ENCODE data around the gene STOM. TPM values are rescaled to one million over a fixed set of nuclear protein-coding genes. Genes with fewer than 3 reads are reported as not detected.
"Not testable (repeated sequence)": the region's sequence is repeated elsewhere in the genome, so short reads cannot be mapped to it uniquely, and the experiment has no call there.

Gene STOM
- polyA plus RNA-seq, 3 donors: 23.8 to 66.9 (median 63.8) TPM

GRCh38 chr9:121398374-121398773 lies 28.3 kb upstream of the STOM start:
- no peak overlapping the region for H3K4me2 ChIP-seq (replicated peaks; ENCODE audit: extremely low read depth, low read length, poor library complexity, severe bottlenecking)
- TF ChIP-seq, protein P1, sequence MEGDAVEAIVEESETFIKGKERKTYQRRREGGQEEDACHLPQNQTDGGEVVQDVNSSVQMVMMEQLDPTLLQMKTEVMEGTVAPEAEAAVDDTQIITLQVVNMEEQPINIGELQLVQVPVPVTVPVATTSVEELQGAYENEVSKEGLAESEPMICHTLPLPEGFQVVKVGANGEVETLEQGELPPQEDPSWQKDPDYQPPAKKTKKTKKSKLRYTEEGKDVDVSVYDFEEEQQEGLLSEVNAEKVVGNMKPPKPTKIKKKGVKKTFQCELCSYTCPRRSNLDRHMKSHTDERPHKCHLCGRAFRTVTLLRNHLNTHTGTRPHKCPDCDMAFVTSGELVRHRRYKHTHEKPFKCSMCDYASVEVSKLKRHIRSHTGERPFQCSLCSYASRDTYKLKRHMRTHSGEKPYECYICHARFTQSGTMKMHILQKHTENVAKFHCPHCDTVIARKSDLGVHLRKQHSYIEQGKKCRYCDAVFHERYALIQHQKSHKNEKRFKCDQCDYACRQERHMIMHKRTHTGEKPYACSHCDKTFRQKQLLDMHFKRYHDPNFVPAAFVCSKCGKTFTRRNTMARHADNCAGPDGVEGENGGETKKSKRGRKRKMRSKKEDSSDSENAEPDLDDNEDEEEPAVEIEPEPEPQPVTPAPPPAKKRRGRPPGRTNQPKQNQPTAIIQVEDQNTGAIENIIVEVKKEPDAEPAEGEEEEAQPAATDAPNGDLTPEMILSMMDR (IDR thresholded peaks at IDR 0.05): no peak
- H2AFZ ChIP-seq (ENCODE audit: insufficient read depth, low read depth, low read length, poor library complexity, severe bottlenecking): no peak overlapping the region
- H3K4me3 ChIP-seq (replicated peaks in 1 of 3; ENCODE audit: low read depth in 2 of 3, low read length in 3 of 3): no peak overlapping the region
- H3K4me1 ChIP-seq (ENCODE audit: control insufficient read depth in 1 of 2, insufficient read depth in 2 of 2, low read length in 2 of 2): peaks cover 13 to 14% of the 10 kb centered on the region in 2 donors
- Mint-ChIP-seq H3K4me1 (peaks cover 20% of the 10 kb centered on the region), H3K9me3 (peaks cover 3 to 10% (median 5%) of the 10 kb centered on the region in 7 donors), H3K27ac (no peak overlapping the region), H3K27me3 (ENCODE audit: low read depth in 3 of 3) (no peaks in the 10 kb centered on the region), H3K4me3 (no peak overlapping the region), H3K36me3 (no peaks in the 10 kb centered on the region)
- no peaks in the 10 kb centered on the region for H3K27me3 ChIP-seq (ENCODE audit: control insufficient read depth in 2 of 2, insufficient read depth in 2 of 2, low read length in 2 of 2)
- H3K27ac ChIP-seq (ENCODE audit: low read depth in 1 of 2, low read length in 2 of 2): no peak overlapping the region
- H4K20me1 ChIP-seq (ENCODE audit: insufficient read depth, low read length): no peaks in the 10 kb centered on the region
- H3K79me2 ChIP-seq (ENCODE audit: insufficient read depth, low read length): no peaks in the 10 kb centered on the region
- H3K9me3 ChIP-seq (replicated peaks in 1 of 2; ENCODE audit: control insufficient read depth in 1 of 2, insufficient read depth in 1 of 2, low read length in 2 of 2): no peaks in the 10 kb centered on the region
- intact Hi-C loops (cut with micrococcal nuclease): loop anchor here in 1 of 2 donors (2.0 kb wide), 1 partner anchor 78 kb away; no protein-coding TSS in a partner anchor
- DNase-seq: no peak
- H3K36me3 ChIP-seq (replicated peaks in 1 of 2; ENCODE audit: control insufficient read depth in 1 of 2, insufficient read depth in 2 of 2, low read length in 2 of 2): no peaks in the 10 kb centered on the region
- WGBS (ENCODE audit: insufficient coverage): 56% methylated on average over 4 of the region's 5 CpGs
- H3K9ac ChIP-seq (ENCODE audit: insufficient read depth, low read length, poor library complexity, severe bottlenecking): no peak overlapping the region

DNA sequence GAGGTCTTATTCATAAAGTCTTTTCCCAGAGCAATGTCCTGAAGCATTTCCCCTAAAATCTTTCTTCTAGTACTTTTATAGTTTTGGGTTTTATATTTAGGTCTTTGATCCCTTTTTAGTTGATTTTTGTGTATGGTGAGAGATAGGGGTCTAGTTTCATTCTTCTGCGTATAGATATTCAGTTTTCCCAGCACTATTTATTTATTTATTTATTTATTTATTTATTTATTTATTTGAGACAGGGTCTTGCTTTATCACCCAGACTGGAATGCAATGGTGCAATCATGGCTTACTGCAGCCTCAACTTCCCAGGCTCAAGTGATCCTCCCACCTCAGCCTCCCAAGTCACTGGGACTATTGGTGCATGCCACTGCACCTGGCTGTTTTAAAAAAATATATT lies 27.2 kb upstream of the STOM start:
- H4K20me1 ChIP-seq (ENCODE audit: insufficient read depth, low read length); H3K27me3 ChIP-seq (ENCODE audit: control insufficient read depth in 2 of 2, insufficient read depth in 2 of 2, low read length in 2 of 2); H3K9ac ChIP-seq (ENCODE audit: insufficient read depth, low read length, poor library complexity, severe bottlenecking); intact Hi-C loops (cut with micrococcal nuclease); H3K36me3 Mint-ChIP-seq; H3K27me3 Mint-ChIP-seq (ENCODE audit: low read depth in 3 of 3); H2AFZ ChIP-seq (ENCODE audit: insufficient read depth, low read depth, low read length, poor library complexity, severe bottlenecking); H3K27ac Mint-ChIP-seq; H3K9me3 Mint-ChIP-seq; DNase-seq; H3K36me3 ChIP-seq (replicated peaks in 1 of 2; ENCODE audit: control insufficient read depth in 1 of 2, insufficient read depth in 2 of 2, low read length in 2 of 2); H3K79me2 ChIP-seq (ENCODE audit: insufficient read depth, low read length); H3K4me3 Mint-ChIP-seq; H3K27ac ChIP-seq (ENCODE audit: low read depth in 1 of 2, low read length in 2 of 2); H3K4me2 ChIP-seq (replicated peaks; ENCODE audit: extremely low read depth, low read length, poor library complexity, severe bottlenecking); H3K4me3 ChIP-seq (replicated peaks in 1 of 3; ENCODE audit: low read depth in 2 of 3, low read length in 3 of 3); H3K9me3 ChIP-seq (replicated peaks in 1 of 2; ENCODE audit: control insufficient read depth in 1 of 2, insufficient read depth in 1 of 2, low read length in 2 of 2): not testable (repeated sequence)
- WGBS (ENCODE audit: insufficient coverage): no CpG with 5 or more reads among the region's 1 CpG
- H3K4me1 Mint-ChIP-seq: peaks cover 28% of the 10 kb centered on the region
- H3K4me1 ChIP-seq (ENCODE audit: control insufficient read depth in 1 of 2, insufficient read depth in 2 of 2, low read length in 2 of 2): peaks cover 14 to 20% of the 10 kb centered on the region in 2 donors
